NCI-H446 treated with DMSO at 0.1 percent for 48 hours (cell line): ENCODE data around the gene CDH24.
"Not testable (repeated sequence)": the region's sequence is repeated elsewhere in the genome, so short reads cannot be mapped to it uniquely, and the experiment has no call there.

Source experiments
- DNase-seq: peaks from one replicate; lab custom pipeline; 2025; lab: John Stamatoyannopoulos, UW

CDH24 gene

GRCh38 chr14:23017091-23017490 is 40.2 kb downstream of the CDH24 start:
- DNase-seq: no peak

GRCh38 chr14:23015618-23016017 is 41.7 kb downstream of the CDH24 start:
- no peak for DNase-seq

GRCh38 chr14:23013749-23014054 is 43.6 kb downstream of the CDH24 start:
- DNase-seq: not testable (repeated sequence)

- DNase-seq: no peak
Observed at GRCh38 chr14:23013054-23013748, 44.1 kb downstream of the CDH24 start.

- DNase-seq: peak; percentile 55
Observed at GRCh38 chr14:23009939-23010726, 47.2 kb downstream of the CDH24 start, which contains the start of gene C14orf93. TSS of gene C14orf93 (minus strand) at chr14:23010143. CDS start at chr14:22999023, 11,120 bp downstream.

GRCh38 chr14:23009483-23009938 is 47.8 kb downstream of the CDH24 start:
- DNase-seq: no peak

- DNase-seq: peak; percentile 33
Observed at GRCh38 chr14:23008831-23009230, 48.5 kb downstream of the CDH24 start.

GRCh38 chr14:23006544-23007419 is 50.5 kb downstream of the CDH24 start:
- DNase-seq: peak; percentile 98

- no peak for DNase-seq
Observed at GRCh38 chr14:23006188-23006534, 51.2 kb downstream of the CDH24 start.

GRCh38 chr14:23005451-23006187 is 51.7 kb downstream of the CDH24 start:
- DNase-seq: no peak

GRCh38 chr14:23004274-23004673 is 53.0 kb downstream of the CDH24 start:
- DNase-seq: not testable (repeated sequence)

- no peak for DNase-seq
Observed at GRCh38 chr14:23002592-23002991, 54.7 kb downstream of the CDH24 start.

GRCh38 chr14:23000860-23001259 is 56.5 kb downstream of the CDH24 start:
- no peak for DNase-seq

GRCh38 chr14:22998329-22999012 is 58.8 kb downstream of the CDH24 start:
- no peak for DNase-seq

GRCh38 chr14:22997676-22998323 is 59.5 kb downstream of the CDH24 start:
- DNase-seq: no peak
